MG63 (cell line): ENCODE data around the gene KIT. TPM values are rescaled to one million over a fixed set of nuclear protein-coding genes. Genes with fewer than 3 reads are reported as not detected.

Experiments used
- DNase-seq: peaks from one replicate; pipeline ENCODE4 v3.0.0-alpha.2; 2020
- H3K27me3 ChIP-seq: fragments of 250-450 bp; sonication (Bioruptor Pico); 2 replicates; pipeline ENCODE4 v1.5.1; 2020; ENCODE audit warnings: mild to moderate bottlenecking, moderate library complexity
- H3K36me3 ChIP-seq: fragments of 250-450 bp; sonication (Bioruptor Pico); 2 replicates; pipeline ENCODE4 v1.5.1; 2020; ENCODE audit warnings: mild to moderate bottlenecking, moderate library complexity
- H3K4me3 ChIP-seq: fragments of 250-450 bp; sonication (Bioruptor Pico); 2 replicates; pipeline ENCODE4 v1.5.1; 2020; ENCODE audit warnings: mild to moderate bottlenecking, moderate library complexity
- H3K9me3 ChIP-seq: fragments of 250-450 bp; sonication (Bioruptor Pico); 2 replicates; pipeline ENCODE4 v1.5.1; 2020; ENCODE audit warnings: mild to moderate bottlenecking, moderate library complexity
- total RNA-seq: library from RNA; depleted of rRNA; stranded (reverse); fragments of >200 nt; shearing (Covaris generic); gene quantifications from 2 replicates; pipeline ENCODE4 v1.2.3, GENCODE V29; 2014; ENCODE audit warnings: low replicate concordance

The KIT gene
- total RNA-seq, 1 experiment from 2014 or later, result 0.03 TPM

- H3K27me3 ChIP-seq, result no peaks in the 10 kb centered on the region
- H3K36me3 ChIP-seq, result no peaks in the 10 kb centered on the region
- H3K9me3 ChIP-seq, result no peaks in the 10 kb centered on the region
- H3K4me3 ChIP-seq, result no peak overlapping the region
- DNase-seq, result no peak
Observed at GRCh38 chr4:54678826-54679225, 21.1 kb downstream of the KIT start.

GRCh38 chr4:54679813-54680212 lies 22.1 kb downstream of the KIT start:
- Histone ChIP-seq H3K36me3 (no peaks in the 10 kb centered on the region), H3K9me3 (no peaks in the 10 kb centered on the region), H3K27me3 (no peaks in the 10 kb centered on the region), H3K4me3 (no peak overlapping the region)
- DNase-seq, result no peak

- Histone ChIP-seq H3K4me3 (no peak overlapping the region), H3K36me3 (no peaks in the 10 kb centered on the region), H3K27me3 (no peaks in the 10 kb centered on the region), H3K9me3 (no peaks in the 10 kb centered on the region)
- DNase-seq, result no peak
Observed at GRCh38 chr4:54683616-54684346, 26.0 kb downstream of the KIT start.

GRCh38 chr4:54685810-54686209 lies 28.1 kb downstream of the KIT start:
- no peak for DNase-seq

DNA sequence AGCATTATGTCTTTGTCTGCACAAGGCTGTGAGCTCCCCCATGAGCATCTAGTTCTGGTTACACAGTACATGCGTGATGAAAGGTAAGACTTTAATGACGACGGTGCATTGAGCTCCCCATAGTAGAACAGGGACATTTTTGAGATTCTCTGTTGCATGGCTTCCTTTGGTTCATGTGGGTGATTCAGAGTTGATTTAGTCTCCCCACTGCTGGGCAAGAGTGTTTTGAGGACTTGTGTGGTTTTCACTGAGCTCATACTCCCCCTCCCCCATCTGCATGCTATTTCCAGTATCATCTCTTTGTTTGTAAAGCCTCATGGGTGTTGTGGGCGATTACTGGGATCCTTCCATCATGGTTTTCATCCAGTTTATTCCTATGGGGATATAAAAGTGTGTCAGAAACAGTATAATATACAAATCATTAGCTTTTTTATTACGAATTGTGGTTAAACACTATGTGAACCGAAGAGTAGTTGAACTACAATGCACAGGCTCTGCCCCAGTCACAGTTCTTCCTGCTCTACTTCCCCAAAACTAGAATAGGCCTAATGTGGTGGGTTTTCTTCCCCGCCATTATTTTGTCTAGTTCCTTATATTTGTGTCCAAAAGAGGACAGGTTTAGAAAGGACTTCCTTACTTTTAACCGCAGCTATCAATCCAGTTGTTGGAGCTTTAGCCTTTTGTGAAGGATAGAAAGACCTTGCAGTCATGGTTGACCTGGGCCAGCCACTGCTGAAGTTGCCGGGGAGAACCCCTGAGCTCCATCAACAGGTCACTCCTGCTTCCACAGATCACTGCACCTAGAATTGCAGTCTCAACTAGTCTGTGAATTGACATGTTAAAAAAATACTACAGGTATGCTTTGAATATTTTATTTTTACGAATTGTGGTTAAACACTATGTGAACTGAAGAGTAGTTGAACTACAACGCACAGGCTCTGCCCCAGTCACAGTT lies 30.4 kb downstream of the KIT start:
- Histone ChIP-seq H3K27me3 (no peaks in the 10 kb centered on the region), H3K36me3 (no peaks in the 10 kb centered on the region), H3K4me3 (no peak overlapping the region), H3K9me3 (no peaks in the 10 kb centered on the region)
- DNase-seq, result no peak

More at GRCh38 chr4:54685810-54686209, 28.1 kb downstream of the KIT start:
- no peak overlapping the region for H3K4me3 ChIP-seq
- H3K9me3 ChIP-seq, result no peaks in the 10 kb centered on the region
- H3K36me3 ChIP-seq, result no peaks in the 10 kb centered on the region
- H3K27me3 ChIP-seq, result no peaks in the 10 kb centered on the region

DNA sequence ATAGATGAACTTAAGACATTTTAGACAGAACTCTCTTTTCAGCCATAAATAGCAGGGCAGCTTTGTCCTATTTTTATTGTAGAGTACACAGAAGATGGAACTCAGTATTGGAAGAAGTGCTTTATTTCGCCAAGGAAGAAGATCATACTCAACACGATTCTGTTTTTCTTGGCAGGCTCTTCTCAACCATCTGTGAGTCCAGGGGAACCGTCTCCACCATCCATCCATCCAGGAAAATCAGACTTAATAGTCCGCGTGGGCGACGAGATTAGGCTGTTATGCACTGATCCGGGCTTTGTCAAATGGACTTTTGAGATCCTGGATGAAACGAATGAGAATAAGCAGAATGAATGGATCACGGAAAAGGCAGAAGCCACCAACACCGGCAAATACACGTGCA lies 37.6 kb downstream of the KIT start:
- no peaks in the 10 kb centered on the region for H3K9me3 ChIP-seq
- no peaks in the 10 kb centered on the region for H3K36me3 ChIP-seq
- no peak for DNase-seq
- H3K4me3 ChIP-seq, result no peak overlapping the region
- no peaks in the 10 kb centered on the region for H3K27me3 ChIP-seq

- no peak overlapping the region for H3K4me3 ChIP-seq
- DNase-seq, result no peak
- no peaks in the 10 kb centered on the region for H3K36me3 ChIP-seq
- no peaks in the 10 kb centered on the region for H3K27me3 ChIP-seq
- no peaks in the 10 kb centered on the region for H3K9me3 ChIP-seq
Observed at GRCh38 chr4:54695788-54696187, 38.0 kb downstream of the KIT start.

DNA sequence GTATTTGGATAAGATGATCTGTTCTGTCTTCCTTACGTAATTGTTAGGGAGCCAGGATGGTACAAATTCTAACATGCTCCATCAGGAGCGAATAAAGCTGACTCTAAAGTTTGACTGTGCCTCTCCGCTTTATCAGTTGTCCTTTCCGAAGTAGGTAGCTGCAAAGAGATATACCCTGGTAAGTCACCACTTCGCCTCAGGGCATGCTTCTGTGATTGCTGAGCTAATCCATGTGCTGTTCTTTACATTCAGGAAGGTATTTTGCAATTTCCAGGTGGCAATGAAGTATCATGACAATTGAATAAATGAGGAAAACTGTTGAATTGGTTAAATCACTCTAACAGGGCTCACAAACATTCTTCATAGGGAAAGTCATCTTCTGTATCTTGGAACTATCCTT lies 38.9 kb downstream of the KIT start:
- Histone ChIP-seq H3K9me3 (no peaks in the 10 kb centered on the region), H3K27me3 (no peaks in the 10 kb centered on the region), H3K4me3 (no peak overlapping the region), H3K36me3 (no peaks in the 10 kb centered on the region)
- no peak for DNase-seq

DNA sequence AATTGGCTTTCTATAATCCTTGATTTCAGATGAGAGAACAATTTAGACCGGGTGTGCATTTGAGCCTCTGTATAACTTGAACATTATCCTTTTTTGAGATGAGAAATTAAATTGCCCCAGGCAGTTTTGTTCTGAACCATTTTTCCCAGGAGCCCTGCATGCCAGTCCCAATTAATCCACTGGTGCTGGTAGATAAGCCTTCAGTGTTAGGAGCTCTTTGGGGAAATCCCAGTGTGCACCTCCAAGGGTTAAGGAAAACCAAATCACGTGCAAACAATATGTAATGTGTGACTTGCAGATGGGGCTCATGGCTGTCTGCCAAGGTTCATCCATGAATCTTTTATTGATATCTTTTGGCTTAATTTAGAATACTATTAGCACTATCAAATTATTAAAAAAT lies 43.2 kb downstream of the KIT start:
- Histone ChIP-seq H3K27me3 (no peaks in the 10 kb centered on the region), H3K4me3 (no peak overlapping the region), H3K36me3 (no peaks in the 10 kb centered on the region), H3K9me3 (no peaks in the 10 kb centered on the region)
- DNase-seq, result no peak

DNA sequence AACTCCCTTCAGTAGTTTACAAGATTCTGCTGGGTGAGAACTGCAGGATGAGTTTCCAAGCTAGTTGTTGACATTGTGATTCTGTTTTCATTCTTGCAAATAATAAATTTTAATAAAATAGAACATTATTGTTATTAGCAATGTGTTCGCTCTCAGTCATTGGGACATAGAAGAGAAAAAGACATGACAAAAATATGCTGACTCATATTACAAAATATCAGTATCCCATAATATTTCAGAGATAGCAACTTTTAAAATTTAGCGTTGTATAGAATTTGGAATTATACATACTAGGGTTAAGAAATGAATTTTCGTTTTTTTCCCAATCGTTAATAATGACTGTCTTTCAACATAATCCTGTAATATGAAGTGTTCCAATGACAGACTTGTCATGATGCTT lies 45.4 kb downstream of the KIT start:
- no peaks in the 10 kb centered on the region for H3K27me3 ChIP-seq
- no peak for DNase-seq
- no peak overlapping the region for H3K4me3 ChIP-seq
- no peaks in the 10 kb centered on the region for H3K9me3 ChIP-seq
- H3K36me3 ChIP-seq, result no peaks in the 10 kb centered on the region

GRCh38 chr4:54707406-54707805 lies 49.6 kb downstream of the KIT start:
- Histone ChIP-seq H3K36me3 (no peaks in the 10 kb centered on the region), H3K27me3 (no peaks in the 10 kb centered on the region)
- no peak for DNase-seq

GRCh38 chr4:54708339-54709279 lies 50.9 kb downstream of the KIT start:
- H3K4me3 ChIP-seq, result no peak overlapping the region
- H3K36me3 ChIP-seq, result no peaks in the 10 kb centered on the region
- H3K9me3 ChIP-seq, result no peaks in the 10 kb centered on the region
- no peak for DNase-seq
- no peaks in the 10 kb centered on the region for H3K27me3 ChIP-seq

More at GRCh38 chr4:54707406-54707805, 49.6 kb downstream of the KIT start:
- Histone ChIP-seq H3K9me3 (no peaks in the 10 kb centered on the region), H3K4me3 (no peak overlapping the region)

GRCh38 chr4:54709400-54709799 lies 51.6 kb downstream of the KIT start:
- Histone ChIP-seq H3K9me3 (no peaks in the 10 kb centered on the region), H3K4me3 (no peak overlapping the region), H3K27me3 (no peaks in the 10 kb centered on the region), H3K36me3 (no peaks in the 10 kb centered on the region)
- no peak for DNase-seq

- no peaks in the 10 kb centered on the region for H3K36me3 ChIP-seq
- no peak for DNase-seq
- H3K9me3 ChIP-seq, result no peaks in the 10 kb centered on the region
- H3K4me3 ChIP-seq, result no peak overlapping the region
- H3K27me3 ChIP-seq, result no peaks in the 10 kb centered on the region
Observed at GRCh38 chr4:54712206-54712605, 54.4 kb downstream of the KIT start.

DNA sequence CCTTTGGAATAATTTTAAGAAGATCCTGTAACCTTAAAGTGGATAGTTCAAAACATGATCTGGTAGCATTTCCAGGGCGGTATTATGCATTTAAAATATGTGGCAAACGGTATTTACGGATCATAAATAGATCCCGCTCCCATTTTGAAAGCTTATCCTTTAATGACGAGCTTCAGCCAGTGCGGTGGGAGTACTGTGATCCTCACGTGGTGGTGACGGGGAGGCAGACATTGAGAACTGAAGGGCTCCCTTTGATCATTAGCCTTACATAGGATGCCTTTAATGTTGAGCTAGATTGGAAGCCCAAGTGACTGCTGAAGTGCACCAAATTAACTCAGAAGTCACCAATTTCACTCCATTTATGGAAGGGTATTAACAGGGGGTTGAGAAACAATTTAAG lies 56.9 kb downstream of the KIT start:
- Histone ChIP-seq H3K36me3 (no peaks in the 10 kb centered on the region), H3K9me3 (no peaks in the 10 kb centered on the region), H3K4me3 (no peak overlapping the region), H3K27me3 (no peaks in the 10 kb centered on the region)
- DNase-seq, result no peak

DNA sequence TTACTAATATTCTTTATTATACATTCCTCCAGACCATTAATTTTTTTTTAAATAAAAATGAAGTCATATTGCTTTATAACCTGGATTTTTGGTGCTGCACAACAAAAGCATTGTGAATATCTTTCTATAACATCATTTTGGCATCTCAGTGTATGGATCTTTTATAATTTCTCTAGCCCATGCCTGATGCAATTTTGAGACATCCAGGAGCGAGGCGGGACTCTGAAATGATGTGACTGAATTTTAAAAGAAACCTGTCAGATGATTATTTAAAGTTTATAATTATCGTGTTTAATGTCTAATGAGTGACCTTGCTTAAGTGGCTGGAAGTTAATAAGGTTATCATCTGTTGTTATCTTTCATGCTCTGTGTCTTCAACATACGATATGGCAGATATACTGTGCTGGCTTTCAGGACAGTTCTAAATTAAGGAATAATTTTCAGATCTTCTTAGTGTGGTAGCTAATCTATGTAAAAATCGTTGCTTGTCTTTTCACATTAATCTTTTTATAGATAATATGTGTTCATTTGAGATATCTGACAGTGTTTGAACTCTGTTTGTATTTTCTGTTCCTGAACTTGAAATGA lies 58.8 kb downstream of the KIT start:
- Histone ChIP-seq H3K9me3 (no peaks in the 10 kb centered on the region), H3K4me3 (no peak overlapping the region), H3K27me3 (no peaks in the 10 kb centered on the region), H3K36me3 (no peaks in the 10 kb centered on the region)
- no peak for DNase-seq
